Measurements from ENCODE around the gene TBL2.

The TBL2 gene

GRCh38 chr7:73605601-73606220, 27.3 kb upstream of the TBL2 start:
- Histone ChIP-seq H3K27ac (ENCODE audit: low read depth, low read length) (no peak overlapping the region), H3K27me3 (ENCODE audit: insufficient read depth, low read length) (no peaks in the 10 kb centered on the region; the same call in 1 of the 2 replicates), H3K4me1 (ENCODE audit: insufficient read depth, low read length) (no peaks in the 10 kb centered on the region), H3K9ac (ENCODE audit: low read depth, low read length) (no peak overlapping the region), H3K36me3 (ENCODE audit: insufficient read depth, low read length) (no peaks in the 10 kb centered on the region), H3K9me3 (ENCODE audit: insufficient read depth, low read depth, low read length) (no peaks in the 10 kb centered on the region), H3K4me3 (ENCODE audit: low read length) (no peak overlapping the region)
- 75% methylated on average over 23 of the region's 23 CpGs for WGBS

GRCh38 chr7:73602721-73603651, 24.6 kb upstream of the TBL2 start:
- Histone ChIP-seq H3K27ac (ENCODE audit: low read depth, low read length) (no peak overlapping the region), H3K4me3 (ENCODE audit: low read length) (no peak overlapping the region), H3K9me3 (ENCODE audit: insufficient read depth, low read depth, low read length) (no peaks in the 10 kb centered on the region), H3K9ac (ENCODE audit: low read depth, low read length) (no peak overlapping the region), H3K27me3 (ENCODE audit: insufficient read depth, low read length) (peaks cover 2% of the 10 kb centered on the region; the same call in 1 of the 2 replicates), H3K4me1 (ENCODE audit: insufficient read depth, low read length) (no peaks in the 10 kb centered on the region), H3K36me3 (ENCODE audit: insufficient read depth, low read length) (no peaks in the 10 kb centered on the region)
- 81% methylated on average over 21 of the region's 22 CpGs for WGBS

GRCh38 chr7:73599916-73600315, 21.5 kb upstream of the TBL2 start:
- WGBS, result 84% methylated on average over 7 of the region's 7 CpGs
- no peak overlapping the region for H3K9ac ChIP-seq (ENCODE audit: low read depth, low read length)
- H3K4me3 ChIP-seq (ENCODE audit: low read length), result no peak overlapping the region
- no peaks in the 10 kb centered on the region for H3K9me3 ChIP-seq (ENCODE audit: insufficient read depth, low read depth, low read length)
- no peak overlapping the region for H3K27ac ChIP-seq (ENCODE audit: low read depth, low read length)
- H3K36me3 ChIP-seq (ENCODE audit: insufficient read depth, low read length), result no peaks in the 10 kb centered on the region
- no peaks in the 10 kb centered on the region for H3K4me1 ChIP-seq (ENCODE audit: insufficient read depth, low read length)
- 0 out of 2 replicates have a peak, but pooled peaks cover 2% of the 10 kb centered on the region for H3K27me3 ChIP-seq (ENCODE audit: insufficient read depth, low read length)

- no peaks in the 10 kb centered on the region for H3K4me1 ChIP-seq (ENCODE audit: insufficient read depth, low read length)
- WGBS, result 86% methylated on average over 13 of the region's 13 CpGs
- no peak overlapping the region for H3K4me3 ChIP-seq (ENCODE audit: low read length)
- H3K27me3 ChIP-seq (ENCODE audit: insufficient read depth, low read length), result 0 out of 2 replicates have a peak, but pooled peaks cover 2% of the 10 kb centered on the region
- no peaks in the 10 kb centered on the region for H3K9me3 ChIP-seq (ENCODE audit: insufficient read depth, low read depth, low read length)
- H3K9ac ChIP-seq (ENCODE audit: low read depth, low read length), result no peak overlapping the region
- no peak overlapping the region for H3K27ac ChIP-seq (ENCODE audit: low read depth, low read length)
- no peaks in the 10 kb centered on the region for H3K36me3 ChIP-seq (ENCODE audit: insufficient read depth, low read length)
These were observed 20.9 kb upstream of the TBL2 start for GRCh38 chr7:73599151-73599882.

- no peaks in the 10 kb centered on the region for H3K36me3 ChIP-seq (ENCODE audit: insufficient read depth, low read length)
- no peak overlapping the region for H3K27ac ChIP-seq (ENCODE audit: low read depth, low read length)
- H3K9ac ChIP-seq (ENCODE audit: low read depth, low read length), result no peak overlapping the region
- H3K27me3 ChIP-seq (ENCODE audit: insufficient read depth, low read length), result 0 out of 2 replicates have a peak, but pooled peaks cover 2% of the 10 kb centered on the region
- no peaks in the 10 kb centered on the region for H3K4me1 ChIP-seq (ENCODE audit: insufficient read depth, low read length)
- no peaks in the 10 kb centered on the region for H3K9me3 ChIP-seq (ENCODE audit: insufficient read depth, low read depth, low read length)
- H3K4me3 ChIP-seq (ENCODE audit: low read length), result no peak overlapping the region
- 85% methylated on average over 5 of the region's 5 CpGs for WGBS
These were observed 19.8 kb upstream of the TBL2 start for GRCh38 chr7:73597978-73598782.

- no peaks in the 10 kb centered on the region for H3K9me3 ChIP-seq (ENCODE audit: insufficient read depth, low read depth, low read length)
- 75% methylated on average over 37 of the region's 37 CpGs for WGBS
- no peak overlapping the region for H3K4me3 ChIP-seq (ENCODE audit: low read length)
- H3K9ac ChIP-seq (ENCODE audit: low read depth, low read length), result no peak overlapping the region
- H3K4me1 ChIP-seq (ENCODE audit: insufficient read depth, low read length), result no peaks in the 10 kb centered on the region
- no peak overlapping the region for H3K27ac ChIP-seq (ENCODE audit: low read depth, low read length)
- H3K36me3 ChIP-seq (ENCODE audit: insufficient read depth, low read length), result no peaks in the 10 kb centered on the region
- H3K27me3 ChIP-seq (ENCODE audit: insufficient read depth, low read length), result 0 out of 2 replicates have a peak, but pooled peaks cover 2% of the 10 kb centered on the region
These were observed 18.0 kb upstream of the TBL2 start for GRCh38 chr7:73596191-73597065.

- H3K9ac ChIP-seq (ENCODE audit: low read depth, low read length), result no peak overlapping the region
- 0 out of 2 replicates have a peak, but pooled peaks cover 2% of the 10 kb centered on the region for H3K27me3 ChIP-seq (ENCODE audit: insufficient read depth, low read length)
- H3K36me3 ChIP-seq (ENCODE audit: insufficient read depth, low read length), result no peaks in the 10 kb centered on the region
- 89% methylated on average over 9 of the region's 9 CpGs for WGBS
- no peak overlapping the region for H3K4me3 ChIP-seq (ENCODE audit: low read length)
- H3K4me1 ChIP-seq (ENCODE audit: insufficient read depth, low read length), result no peaks in the 10 kb centered on the region
- H3K27ac ChIP-seq (ENCODE audit: low read depth, low read length), result no peak overlapping the region
- no peaks in the 10 kb centered on the region for H3K9me3 ChIP-seq (ENCODE audit: insufficient read depth, low read depth, low read length)
These were observed 17.0 kb upstream of the TBL2 start for GRCh38 chr7:73595358-73595757.

GRCh38 chr7:73593207-73594045, 15.0 kb upstream of the TBL2 start:
- Histone ChIP-seq H3K27me3 (ENCODE audit: insufficient read depth, low read length) (no peaks in the 10 kb centered on the region), H3K4me1 (ENCODE audit: insufficient read depth, low read length) (no peaks in the 10 kb centered on the region), H3K9me3 (ENCODE audit: insufficient read depth, low read depth, low read length) (no peaks in the 10 kb centered on the region), H3K36me3 (ENCODE audit: insufficient read depth, low read length) (no peaks in the 10 kb centered on the region), H3K9ac (ENCODE audit: low read depth, low read length) (no peak overlapping the region), H3K4me3 (ENCODE audit: low read length) (no peak overlapping the region), H3K27ac (ENCODE audit: low read depth, low read length) (no peak overlapping the region)
- WGBS, result 87% methylated on average over 14 of the region's 14 CpGs

GRCh38 chr7:73586911-73587310, 8.5 kb upstream of the TBL2 start:
- Histone ChIP-seq H3K4me1 (ENCODE audit: insufficient read depth, low read length) (no peaks in the 10 kb centered on the region), H3K36me3 (ENCODE audit: insufficient read depth, low read length) (no peaks in the 10 kb centered on the region), H3K4me3 (ENCODE audit: low read length) (no peak overlapping the region), H3K27me3 (ENCODE audit: insufficient read depth, low read length) (peaks cover 34% of the 10 kb centered on the region), H3K27ac (ENCODE audit: low read depth, low read length) (no peak overlapping the region), H3K9ac (ENCODE audit: low read depth, low read length) (no peak overlapping the region), H3K9me3 (ENCODE audit: insufficient read depth, low read depth, low read length) (no peaks in the 10 kb centered on the region)
- 92% methylated on average over 12 of the region's 12 CpGs for WGBS
